Activated CD8-positive, alpha-beta T cell treated with anti-CD3 and anti-CD28 coated beads for 36 hours (primary cell): ENCODE measurements around the gene A4GALT. TPM values are rescaled to one million over a fixed set of nuclear protein-coding genes. Genes with fewer than 3 reads are reported as not detected.

Experiments
- ATAC-seq: fragments of 200-7000 bp; cut with Tn5 transposase; one replicate; pipeline ENCODE4 v1.10.0; 2021; ENCODE audit warnings: mild to moderate bottlenecking, moderate library complexity
- CTCF ChIA-PET: fragments of 350-600 bp; sonication (Branson Sonifier 250); formaldehyde crosslinking; loops from one replicate; lab custom pipeline; 2021; ENCODE audit warnings: antibody characterized with exemption; lab: Charles Lee
- POLR2A ChIA-PET: fragments of 350-600 bp; sonication (Branson Sonifier 250); formaldehyde crosslinking; loops from one replicate; lab custom pipeline; 2021; ENCODE audit warnings: antibody characterized with exemption; lab: Charles Lee
- DNase-seq: peaks from one replicate; pipeline ENCODE4 v3.0.0-alpha.2; 2020
- H3K27ac Mint-ChIP-seq: one replicate; pipeline ENCODE4 v1.8.0; 2021; ENCODE audit warnings: mild to moderate bottlenecking, mixed read lengths
- H3K27me3 Mint-ChIP-seq: one replicate; pipeline ENCODE4 v1.8.0; 2021; ENCODE audit warnings: mixed read lengths
- H3K36me3 Mint-ChIP-seq: one replicate; pipeline ENCODE4 v1.8.0; 2021; ENCODE audit warnings: low read depth, mixed read lengths
- H3K4me1 Mint-ChIP-seq: one replicate; pipeline ENCODE4 v1.8.0; 2021; ENCODE audit warnings: low read depth, mixed read lengths
- H3K4me3 Mint-ChIP-seq: one replicate; pipeline ENCODE4 v1.8.0; 2021; ENCODE audit warnings: mild to moderate bottlenecking, moderate library complexity, mixed read lengths
- H3K9me3 Mint-ChIP-seq: one replicate; pipeline ENCODE4 v1.8.0; 2021; ENCODE audit warnings: mixed read lengths
- intact Hi-C: fragments of 100-400 bp; cut with micrococcal nuclease; formaldehyde crosslinking; loops from one replicate; pipeline ENCODE4 v1.10.0; 2022
- total RNA-seq, 2 experiments: library from RNA; stranded (reverse); gene quantifications; one replicate each; pipeline ENCODE4 v1.2.3, GENCODE V29; 2021
- TF ChIP-seq, protein P1 (sequence below): fragments of 200-600 bp; IDR thresholded peaks from one replicate; pipeline ENCODE4 v1.8.0; 2022; ENCODE audit warnings: antibody characterized with exemption, mild to moderate bottlenecking

A4GALT gene
- total RNA-seq, 2 experiments from 2014 or later = 0.20 to 0.38 TPM

- CTCF ChIA-PET = no interaction called here
- Mint-ChIP-seq H3K4me3 (no peak overlapping the region), H3K4me1 (no peaks in the 10 kb centered on the region), H3K27ac (no peak overlapping the region), H3K9me3 (no peaks in the 10 kb centered on the region), H3K27me3 (no peaks in the 10 kb centered on the region), H3K36me3 (no peaks in the 10 kb centered on the region)
- intact Hi-C loops = no loop called here
- POLR2A ChIA-PET = no interaction called here
- DNase-seq (no peak), ATAC-seq (no peak)
- TF ChIP-seq, protein P1, sequence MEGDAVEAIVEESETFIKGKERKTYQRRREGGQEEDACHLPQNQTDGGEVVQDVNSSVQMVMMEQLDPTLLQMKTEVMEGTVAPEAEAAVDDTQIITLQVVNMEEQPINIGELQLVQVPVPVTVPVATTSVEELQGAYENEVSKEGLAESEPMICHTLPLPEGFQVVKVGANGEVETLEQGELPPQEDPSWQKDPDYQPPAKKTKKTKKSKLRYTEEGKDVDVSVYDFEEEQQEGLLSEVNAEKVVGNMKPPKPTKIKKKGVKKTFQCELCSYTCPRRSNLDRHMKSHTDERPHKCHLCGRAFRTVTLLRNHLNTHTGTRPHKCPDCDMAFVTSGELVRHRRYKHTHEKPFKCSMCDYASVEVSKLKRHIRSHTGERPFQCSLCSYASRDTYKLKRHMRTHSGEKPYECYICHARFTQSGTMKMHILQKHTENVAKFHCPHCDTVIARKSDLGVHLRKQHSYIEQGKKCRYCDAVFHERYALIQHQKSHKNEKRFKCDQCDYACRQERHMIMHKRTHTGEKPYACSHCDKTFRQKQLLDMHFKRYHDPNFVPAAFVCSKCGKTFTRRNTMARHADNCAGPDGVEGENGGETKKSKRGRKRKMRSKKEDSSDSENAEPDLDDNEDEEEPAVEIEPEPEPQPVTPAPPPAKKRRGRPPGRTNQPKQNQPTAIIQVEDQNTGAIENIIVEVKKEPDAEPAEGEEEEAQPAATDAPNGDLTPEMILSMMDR = no peak
Measured at GRCh38 chr22:42664976-42665831, 55.5 kb downstream of the A4GALT start.

GRCh38 chr22:42661985-42662831 lies 58.5 kb downstream of the A4GALT start:
- ATAC-seq = peak; percentile 86
- CTCF ChIA-PET = interaction anchor here (1.5 to 2.0 kb wide), 3 partner anchors 9 to 205 kb away, joined by 3 to 9 read pairs (median 4); no protein-coding TSS in a partner anchor

GRCh38 chr22:42656578-42656977 lies 64.1 kb downstream of the A4GALT start:
- ChIA-PET POLR2A (interaction anchor here (4.2 kb wide), 1 partner anchor 42 kb away, joined by 19 read pairs; the partner anchor contains the start of gene POLDIP3), CTCF (no interaction called here)
- intact Hi-C loops = no loop called here

More at GRCh38 chr22:42661985-42662831, 58.5 kb downstream of the A4GALT start:
- H3K9me3 Mint-ChIP-seq = no peaks in the 10 kb centered on the region
- no peaks in the 10 kb centered on the region for H3K27me3 Mint-ChIP-seq
- peak; percentile 88 for DNase-seq
- no peak overlapping the region for H3K27ac Mint-ChIP-seq
- H3K36me3 Mint-ChIP-seq = no peaks in the 10 kb centered on the region
- no peaks in the 10 kb centered on the region for H3K4me1 Mint-ChIP-seq
- TF ChIP-seq, protein P1 = peak; percentile 87
- POLR2A ChIA-PET = no interaction called here
- H3K4me3 Mint-ChIP-seq = peak overlapping the region; percentile 57
- intact Hi-C loops = no loop called here

GRCh38 chr22:42655693-42656092 lies 65.0 kb downstream of the A4GALT start:
- TF ChIP-seq, protein P1 = no peak
- no peak overlapping the region for H3K4me3 Mint-ChIP-seq
- no peaks in the 10 kb centered on the region for H3K4me1 Mint-ChIP-seq
- ChIA-PET POLR2A (interaction anchor here (4.2 kb wide), 1 partner anchor 41 kb away, joined by 19 read pairs; the partner anchor contains the start of gene POLDIP3), CTCF (interaction anchor here (2.6 kb wide), 1 partner anchor 212 kb away, joined by 6 read pairs; no protein-coding TSS in a partner anchor)
- no peaks in the 10 kb centered on the region for H3K9me3 Mint-ChIP-seq
- intact Hi-C loops = no loop called here
- no peak overlapping the region for H3K27ac Mint-ChIP-seq
- DNase-seq (no peak), ATAC-seq (no peak)
- no peaks in the 10 kb centered on the region for H3K27me3 Mint-ChIP-seq
- no peaks in the 10 kb centered on the region for H3K36me3 Mint-ChIP-seq

More at GRCh38 chr22:42656578-42656977, 64.1 kb downstream of the A4GALT start:
- no peaks in the 10 kb centered on the region for H3K9me3 Mint-ChIP-seq
- H3K4me1 Mint-ChIP-seq = no peaks in the 10 kb centered on the region
- H3K27ac Mint-ChIP-seq = no peak overlapping the region
- H3K27me3 Mint-ChIP-seq = no peaks in the 10 kb centered on the region
- ATAC-seq (no peak), DNase-seq (no peak)
- TF ChIP-seq, protein P1 = no peak
- no peak overlapping the region for H3K4me3 Mint-ChIP-seq
- no peaks in the 10 kb centered on the region for H3K36me3 Mint-ChIP-seq
